ENCODE data around the gene MEIS2.

DNA sequence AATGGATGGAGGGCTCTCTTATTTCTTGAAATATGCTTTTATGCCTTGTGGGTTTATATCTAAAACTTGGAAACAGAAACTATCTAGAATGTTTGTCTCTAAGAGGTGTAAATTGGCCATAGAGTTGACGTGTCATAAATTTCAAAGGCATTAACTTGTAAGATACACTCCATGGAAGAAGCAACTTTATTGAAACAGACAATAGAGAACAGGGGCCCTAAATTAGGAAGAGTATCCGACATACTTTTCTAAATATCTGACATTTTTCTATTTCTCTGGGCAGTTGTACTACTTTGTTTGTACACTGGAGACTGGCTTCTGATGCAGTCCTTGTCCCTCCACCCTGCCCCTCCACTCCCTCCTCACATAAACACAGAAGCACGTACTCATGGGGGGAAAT lies 50.0 kb downstream of the MEIS2 start:
- TF ChIP-seq, protein P1, sequence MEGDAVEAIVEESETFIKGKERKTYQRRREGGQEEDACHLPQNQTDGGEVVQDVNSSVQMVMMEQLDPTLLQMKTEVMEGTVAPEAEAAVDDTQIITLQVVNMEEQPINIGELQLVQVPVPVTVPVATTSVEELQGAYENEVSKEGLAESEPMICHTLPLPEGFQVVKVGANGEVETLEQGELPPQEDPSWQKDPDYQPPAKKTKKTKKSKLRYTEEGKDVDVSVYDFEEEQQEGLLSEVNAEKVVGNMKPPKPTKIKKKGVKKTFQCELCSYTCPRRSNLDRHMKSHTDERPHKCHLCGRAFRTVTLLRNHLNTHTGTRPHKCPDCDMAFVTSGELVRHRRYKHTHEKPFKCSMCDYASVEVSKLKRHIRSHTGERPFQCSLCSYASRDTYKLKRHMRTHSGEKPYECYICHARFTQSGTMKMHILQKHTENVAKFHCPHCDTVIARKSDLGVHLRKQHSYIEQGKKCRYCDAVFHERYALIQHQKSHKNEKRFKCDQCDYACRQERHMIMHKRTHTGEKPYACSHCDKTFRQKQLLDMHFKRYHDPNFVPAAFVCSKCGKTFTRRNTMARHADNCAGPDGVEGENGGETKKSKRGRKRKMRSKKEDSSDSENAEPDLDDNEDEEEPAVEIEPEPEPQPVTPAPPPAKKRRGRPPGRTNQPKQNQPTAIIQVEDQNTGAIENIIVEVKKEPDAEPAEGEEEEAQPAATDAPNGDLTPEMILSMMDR (conservative IDR thresholded peaks at IDR 0.05; ENCODE audit: low read length) = no peak
- no peak for TF ChIP-seq EZH2phosphoT487 (IDR thresholded peaks at IDR 0.05; ENCODE audit: borderline replicate concordance)
